ENCODE measurements around the gene OSTN. TPM values are rescaled to one million over a fixed set of nuclear protein-coding genes. Genes with fewer than 3 reads are reported as not detected.
"Not testable (repeated sequence)": the region's sequence is repeated elsewhere in the genome, so short reads cannot be mapped to it uniquely, and the experiment has no call there.

Gene OSTN
- polyA plus RNA-seq, 1 donor from 2014 or later = 0.17 TPM

DNA sequence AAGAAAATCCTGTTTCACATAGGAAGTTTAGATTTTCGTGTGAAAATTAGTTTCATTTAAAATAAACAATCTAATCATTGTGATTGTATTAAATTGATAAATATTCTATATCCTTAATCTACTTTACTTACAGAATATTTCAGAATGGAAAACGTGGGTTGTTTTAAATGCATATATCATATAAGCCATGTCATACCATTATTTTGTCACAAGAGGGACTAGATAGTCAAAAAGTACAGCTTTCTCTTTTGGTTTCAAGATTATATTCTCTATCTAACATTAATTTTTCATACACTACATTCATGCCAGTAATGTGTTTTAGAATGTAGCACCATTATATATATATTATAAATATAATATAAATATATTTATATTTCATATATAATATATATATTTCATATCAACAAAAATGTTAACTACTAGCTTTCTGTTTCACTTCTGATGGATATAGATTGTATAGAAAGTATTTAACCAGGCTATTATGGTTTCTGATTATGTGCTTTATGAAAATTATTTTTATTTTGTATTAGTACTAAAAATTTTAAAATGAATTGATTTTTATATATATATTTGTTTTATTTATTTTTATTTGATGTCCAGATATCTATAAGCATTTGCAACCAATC, 45.3 kb downstream of the OSTN start:
- no peak overlapping the region for H3K9ac ChIP-seq (ENCODE audit: low read length)
- H3K27me3 ChIP-seq (ENCODE audit: insufficient read depth, low read depth, low read length) = no peaks in the 10 kb centered on the region
- no peaks in the 10 kb centered on the region for H3K79me2 ChIP-seq (replicated peaks; ENCODE audit: insufficient read depth, low read length)
- H3F3A ChIP-seq (ENCODE audit: insufficient read depth, low read length, poor library complexity, severe bottlenecking) = no peaks in the 10 kb centered on the region
- H3K9me2 ChIP-seq (ENCODE audit: insufficient read depth, low read length) = no peaks in the 10 kb centered on the region
- no peaks in the 10 kb centered on the region for H4K20me1 ChIP-seq (ENCODE audit: insufficient read depth)
- no peaks in the 10 kb centered on the region for H3K9me3 ChIP-seq (ENCODE audit: low read length)
- no peak overlapping the region for H3K4me2 ChIP-seq (ENCODE audit: low read length)
- no peak overlapping the region for H2AFZ ChIP-seq (ENCODE audit: low read depth, low read length)
- no peak overlapping the region for H3K4me3 ChIP-seq (ENCODE audit: low read length)
- H3K27ac ChIP-seq (ENCODE audit: low read length) = no peak overlapping the region
- TF ChIP-seq RAD21 (conservative IDR thresholded peaks at IDR 0.05) = peak; percentile 31
- TF ChIP-seq MXI1 (conservative IDR thresholded peaks at IDR 0.05; ENCODE audit: poor library complexity, severe bottlenecking) = no peak
- TF ChIP-seq, protein P1, sequence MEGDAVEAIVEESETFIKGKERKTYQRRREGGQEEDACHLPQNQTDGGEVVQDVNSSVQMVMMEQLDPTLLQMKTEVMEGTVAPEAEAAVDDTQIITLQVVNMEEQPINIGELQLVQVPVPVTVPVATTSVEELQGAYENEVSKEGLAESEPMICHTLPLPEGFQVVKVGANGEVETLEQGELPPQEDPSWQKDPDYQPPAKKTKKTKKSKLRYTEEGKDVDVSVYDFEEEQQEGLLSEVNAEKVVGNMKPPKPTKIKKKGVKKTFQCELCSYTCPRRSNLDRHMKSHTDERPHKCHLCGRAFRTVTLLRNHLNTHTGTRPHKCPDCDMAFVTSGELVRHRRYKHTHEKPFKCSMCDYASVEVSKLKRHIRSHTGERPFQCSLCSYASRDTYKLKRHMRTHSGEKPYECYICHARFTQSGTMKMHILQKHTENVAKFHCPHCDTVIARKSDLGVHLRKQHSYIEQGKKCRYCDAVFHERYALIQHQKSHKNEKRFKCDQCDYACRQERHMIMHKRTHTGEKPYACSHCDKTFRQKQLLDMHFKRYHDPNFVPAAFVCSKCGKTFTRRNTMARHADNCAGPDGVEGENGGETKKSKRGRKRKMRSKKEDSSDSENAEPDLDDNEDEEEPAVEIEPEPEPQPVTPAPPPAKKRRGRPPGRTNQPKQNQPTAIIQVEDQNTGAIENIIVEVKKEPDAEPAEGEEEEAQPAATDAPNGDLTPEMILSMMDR (IDR thresholded peaks at IDR 0.05; ENCODE audit: poor library complexity, severe bottlenecking) = peak; percentile 43
- H3K36me3 ChIP-seq (ENCODE audit: insufficient read depth, low read length) = no peaks in the 10 kb centered on the region

DNA sequence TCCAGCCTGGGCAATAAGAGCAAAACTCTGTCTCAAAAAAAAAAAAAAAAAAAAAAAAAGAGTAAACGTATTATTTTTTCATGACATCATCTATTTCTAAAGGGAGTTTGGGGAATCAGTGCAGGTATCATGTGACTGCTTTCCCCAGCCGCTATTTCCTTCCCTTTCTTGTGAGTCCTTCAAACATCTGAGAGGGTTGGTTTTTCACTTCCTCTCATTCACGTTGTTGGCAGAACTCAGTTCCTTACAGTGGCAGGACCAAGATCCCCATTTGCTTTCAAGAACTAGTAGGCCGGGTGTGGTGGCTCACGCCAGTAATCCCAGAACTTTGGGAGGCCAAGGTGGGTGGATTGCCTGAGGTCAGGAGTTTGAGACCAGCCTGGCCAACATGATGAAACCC, 47.0 kb downstream of the OSTN start:
- H3K27ac ChIP-seq (ENCODE audit: low read length); H3K27me3 ChIP-seq (ENCODE audit: insufficient read depth, low read depth, low read length); H3K79me2 ChIP-seq (replicated peaks; ENCODE audit: insufficient read depth, low read length); H3K9me3 ChIP-seq (ENCODE audit: low read length); H3K9me2 ChIP-seq (ENCODE audit: insufficient read depth, low read length); H2AFZ ChIP-seq (ENCODE audit: low read depth, low read length); H4K20me1 ChIP-seq (ENCODE audit: insufficient read depth); H3K4me3 ChIP-seq (ENCODE audit: low read length); H3K4me2 ChIP-seq (ENCODE audit: low read length); H3F3A ChIP-seq (ENCODE audit: insufficient read depth, low read length, poor library complexity, severe bottlenecking); H3K9ac ChIP-seq (ENCODE audit: low read length); H3K36me3 ChIP-seq (ENCODE audit: insufficient read depth, low read length): not testable (repeated sequence)

DNA sequence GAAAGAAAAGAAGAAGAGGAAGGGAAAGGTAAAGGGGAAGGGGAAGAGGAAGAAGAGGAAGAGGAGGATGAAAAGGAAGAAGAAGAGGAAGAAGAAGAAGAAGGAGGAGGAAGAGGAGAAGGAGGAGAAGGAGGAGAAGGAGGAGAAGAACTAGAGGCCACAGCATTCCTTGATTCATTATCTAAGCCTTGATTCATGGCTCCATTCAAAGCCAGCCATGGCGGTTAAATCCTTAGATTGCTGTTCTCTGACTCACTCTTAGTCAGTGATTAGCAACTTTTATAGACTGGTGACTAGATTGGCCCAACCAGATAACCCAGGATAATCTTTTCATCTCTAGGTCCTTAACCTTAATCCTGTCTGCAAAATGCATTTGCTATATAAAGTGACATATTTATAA, 47.6 kb downstream of the OSTN start:
- Histone ChIP-seq H3K36me3 (ENCODE audit: insufficient read depth, low read length) (no peaks in the 10 kb centered on the region), H3K9ac (ENCODE audit: low read length) (no peak overlapping the region), H4K20me1 (ENCODE audit: insufficient read depth) (no peaks in the 10 kb centered on the region), H3K4me2 (ENCODE audit: low read length) (no peak overlapping the region), H3F3A (ENCODE audit: insufficient read depth, low read length, poor library complexity, severe bottlenecking) (no peaks in the 10 kb centered on the region), H3K79me2 (replicated peaks; ENCODE audit: insufficient read depth, low read length) (no peaks in the 10 kb centered on the region), H3K9me3 (ENCODE audit: low read length) (no peaks in the 10 kb centered on the region), H3K4me3 (ENCODE audit: low read length) (no peak overlapping the region), H3K9me2 (ENCODE audit: insufficient read depth, low read length) (no peaks in the 10 kb centered on the region), H3K27ac (ENCODE audit: low read length) (no peak overlapping the region), H3K27me3 (ENCODE audit: insufficient read depth, low read depth, low read length) (no peaks in the 10 kb centered on the region), H2AFZ (ENCODE audit: low read depth, low read length) (no peak overlapping the region)
- TF ChIP-seq EP300 (conservative IDR thresholded peaks at IDR 0.05; ENCODE audit: poor library complexity, severe bottlenecking) = no peak
- TF ChIP-seq MXI1 (conservative IDR thresholded peaks at IDR 0.05; ENCODE audit: poor library complexity, severe bottlenecking) = no peak
- no peak for TF ChIP-seq TAF1 (IDR thresholded peaks at IDR 0.05; ENCODE audit: low read depth)
- TF ChIP-seq, protein P2, sequence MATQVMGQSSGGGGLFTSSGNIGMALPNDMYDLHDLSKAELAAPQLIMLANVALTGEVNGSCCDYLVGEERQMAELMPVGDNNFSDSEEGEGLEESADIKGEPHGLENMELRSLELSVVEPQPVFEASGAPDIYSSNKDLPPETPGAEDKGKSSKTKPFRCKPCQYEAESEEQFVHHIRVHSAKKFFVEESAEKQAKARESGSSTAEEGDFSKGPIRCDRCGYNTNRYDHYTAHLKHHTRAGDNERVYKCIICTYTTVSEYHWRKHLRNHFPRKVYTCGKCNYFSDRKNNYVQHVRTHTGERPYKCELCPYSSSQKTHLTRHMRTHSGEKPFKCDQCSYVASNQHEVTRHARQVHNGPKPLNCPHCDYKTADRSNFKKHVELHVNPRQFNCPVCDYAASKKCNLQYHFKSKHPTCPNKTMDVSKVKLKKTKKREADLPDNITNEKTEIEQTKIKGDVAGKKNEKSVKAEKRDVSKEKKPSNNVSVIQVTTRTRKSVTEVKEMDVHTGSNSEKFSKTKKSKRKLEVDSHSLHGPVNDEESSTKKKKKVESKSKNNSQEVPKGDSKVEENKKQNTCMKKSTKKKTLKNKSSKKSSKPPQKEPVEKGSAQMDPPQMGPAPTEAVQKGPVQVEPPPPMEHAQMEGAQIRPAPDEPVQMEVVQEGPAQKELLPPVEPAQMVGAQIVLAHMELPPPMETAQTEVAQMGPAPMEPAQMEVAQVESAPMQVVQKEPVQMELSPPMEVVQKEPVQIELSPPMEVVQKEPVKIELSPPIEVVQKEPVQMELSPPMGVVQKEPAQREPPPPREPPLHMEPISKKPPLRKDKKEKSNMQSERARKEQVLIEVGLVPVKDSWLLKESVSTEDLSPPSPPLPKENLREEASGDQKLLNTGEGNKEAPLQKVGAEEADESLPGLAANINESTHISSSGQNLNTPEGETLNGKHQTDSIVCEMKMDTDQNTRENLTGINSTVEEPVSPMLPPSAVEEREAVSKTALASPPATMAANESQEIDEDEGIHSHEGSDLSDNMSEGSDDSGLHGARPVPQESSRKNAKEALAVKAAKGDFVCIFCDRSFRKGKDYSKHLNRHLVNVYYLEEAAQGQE (IDR thresholded peaks at IDR 0.05; ENCODE audit: borderline replicate concordance) = no peak
- TF ChIP-seq, protein P1 (IDR thresholded peaks at IDR 0.05; ENCODE audit: poor library complexity, severe bottlenecking) = no peak
- TF ChIP-seq RAD21 (conservative IDR thresholded peaks at IDR 0.05) = no peak
- no peak for TF ChIP-seq EZH2 (IDR thresholded peaks at IDR 0.05; ENCODE audit: borderline replicate concordance, insufficient read depth, low read length, poor library complexity, severe bottlenecking)
- TF ChIP-seq POLR2AphosphoS5 (IDR thresholded peaks at IDR 0.05) = no peak
- TF ChIP-seq SMC3 (conservative IDR thresholded peaks at IDR 0.05; ENCODE audit: poor library complexity) = no peak

Measured in neural cell (in vitro differentiated cells).